Astrocyte of the hippocampus (primary cell): ENCODE results near the gene RCCD1.
"Not testable (repeated sequence)": the region's sequence is repeated elsewhere in the genome, so short reads cannot be mapped to it uniquely, and the experiment has no call there.

Source experiments
- DNase-seq: peaks from one replicate; pipeline ENCODE4 v3.0.0; 2011; ENCODE audit warnings: low read depth, low spot score

The RCCD1 gene, protein sequence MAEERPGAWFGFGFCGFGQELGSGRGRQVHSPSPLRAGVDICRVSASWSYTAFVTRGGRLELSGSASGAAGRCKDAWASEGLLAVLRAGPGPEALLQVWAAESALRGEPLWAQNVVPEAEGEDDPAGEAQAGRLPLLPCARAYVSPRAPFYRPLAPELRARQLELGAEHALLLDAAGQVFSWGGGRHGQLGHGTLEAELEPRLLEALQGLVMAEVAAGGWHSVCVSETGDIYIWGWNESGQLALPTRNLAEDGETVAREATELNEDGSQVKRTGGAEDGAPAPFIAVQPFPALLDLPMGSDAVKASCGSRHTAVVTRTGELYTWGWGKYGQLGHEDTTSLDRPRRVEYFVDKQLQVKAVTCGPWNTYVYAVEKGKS

DNA sequence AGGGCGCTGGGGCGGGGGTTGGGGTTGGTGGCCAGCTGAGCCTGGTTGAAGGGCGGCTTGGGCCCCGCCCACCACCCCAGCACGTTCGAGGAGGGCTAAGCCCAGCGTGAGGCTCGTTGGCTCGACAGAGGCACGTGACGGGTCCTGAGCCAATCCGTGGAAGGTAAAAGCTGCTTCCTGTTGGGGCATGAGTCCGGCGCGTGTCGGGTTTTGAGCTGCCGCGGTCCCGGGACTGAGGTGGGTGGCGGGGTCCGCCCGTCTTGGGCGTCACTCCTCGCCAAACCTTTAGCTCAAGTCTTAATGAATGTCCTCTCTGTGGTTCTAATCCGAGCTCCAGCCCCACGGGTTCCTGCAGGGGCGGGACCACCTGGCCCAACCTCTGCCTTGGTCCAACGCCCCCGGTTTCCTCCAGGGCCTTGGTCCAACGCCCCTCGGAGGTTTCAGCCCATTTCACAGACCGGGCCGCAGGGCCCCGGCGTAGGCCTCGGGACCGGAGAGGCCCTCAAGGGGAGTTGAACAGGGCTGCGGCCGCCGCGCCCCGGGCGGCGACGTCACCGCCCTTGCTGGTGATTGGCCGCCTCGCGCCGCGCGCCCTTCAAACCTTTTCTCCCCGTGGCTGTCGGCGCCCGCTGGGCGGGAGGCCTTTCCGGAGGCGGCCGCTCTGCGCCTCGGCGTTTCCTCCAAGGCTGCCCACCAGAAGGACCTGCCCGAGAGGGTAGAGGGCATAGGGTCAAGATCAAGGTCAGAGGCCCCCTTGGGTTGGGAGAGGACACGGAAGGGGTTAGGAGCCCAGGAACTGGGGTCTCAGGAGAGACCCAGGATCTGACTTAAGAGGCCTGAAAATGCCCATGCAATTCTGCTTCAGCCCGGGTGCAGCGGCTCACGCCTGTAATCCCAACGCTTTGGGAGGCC is at the start of gene RCCD1:
Gene RCCD1, plus strand, starts transcription at position 173 of the 912 bp plus-strand sequence. CDS start 1,851 bp downstream, outside the sequence.
- peak; percentile 97 for DNase-seq

DNA sequence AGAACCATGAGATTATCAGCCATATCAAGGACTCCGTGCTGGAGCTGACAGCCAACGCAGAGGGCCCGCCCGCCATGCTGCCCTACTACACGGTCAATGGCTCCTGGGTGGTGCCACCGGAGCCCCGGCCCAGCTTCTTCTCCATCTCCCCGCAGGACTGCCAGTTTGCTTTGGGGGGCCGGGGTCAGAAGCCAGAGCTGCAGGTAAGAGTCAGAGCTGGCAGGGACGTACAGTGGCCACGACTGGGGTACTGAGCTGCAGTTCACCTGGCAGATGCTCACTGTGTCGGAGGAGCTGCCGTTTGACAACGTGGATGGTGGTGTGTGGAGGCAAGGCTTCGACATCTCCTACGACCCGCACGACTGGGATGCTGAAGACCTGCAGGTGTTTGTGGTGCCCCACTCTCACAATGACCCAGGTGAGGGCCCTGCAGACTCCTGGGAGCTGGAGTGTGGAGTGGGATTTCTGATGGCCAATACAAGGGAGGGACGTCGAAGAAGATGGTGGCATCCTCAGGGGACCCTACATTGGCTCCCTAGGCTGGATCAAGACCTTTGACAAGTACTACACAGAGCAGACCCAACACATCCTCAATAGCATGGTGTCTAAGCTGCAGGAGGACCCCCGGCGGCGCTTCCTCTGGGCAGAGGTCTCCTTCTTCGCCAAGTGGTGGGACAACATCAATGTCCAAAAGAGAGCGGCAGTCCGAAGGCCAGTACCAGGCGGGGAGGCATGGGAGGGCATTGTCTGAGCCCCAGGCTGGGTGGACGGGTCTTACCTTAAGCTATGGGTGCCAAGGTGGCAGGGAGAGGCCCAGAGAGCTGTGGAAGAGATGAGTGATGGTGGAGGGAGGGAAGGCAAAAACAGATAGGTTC is 49.1 kb upstream of the RCCD1 start:
- DNase-seq = no peak

DNA sequence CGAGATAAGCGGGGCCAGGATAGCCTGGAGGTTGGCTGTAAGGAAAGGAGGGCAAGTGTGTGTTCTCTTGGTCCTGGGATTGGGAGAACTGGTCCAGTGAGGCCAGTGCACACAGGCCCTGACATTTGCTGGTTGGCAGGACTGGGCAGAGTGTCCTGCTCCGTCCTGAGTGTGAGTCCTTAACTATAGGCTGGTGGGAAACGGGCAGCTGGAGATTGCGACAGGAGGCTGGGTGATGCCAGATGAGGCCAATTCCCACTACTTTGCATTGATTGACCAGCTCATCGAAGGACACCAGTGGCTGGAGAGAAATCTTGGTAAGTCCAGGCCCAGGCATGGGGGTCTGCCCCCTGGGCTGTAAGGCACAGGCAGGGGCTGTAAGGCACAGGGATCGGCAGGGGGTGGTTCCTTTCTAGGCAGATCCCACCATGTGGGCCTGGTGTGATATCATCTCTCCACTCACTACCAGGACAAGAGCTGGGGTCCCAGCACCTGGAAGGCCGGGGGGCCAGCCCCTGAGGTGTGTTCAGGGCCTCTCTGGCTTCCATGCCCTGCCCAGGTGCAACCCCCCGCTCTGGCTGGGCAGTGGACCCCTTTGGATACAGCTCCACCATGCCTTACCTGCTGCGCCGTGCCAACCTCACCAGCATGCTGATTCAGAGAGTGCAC is 48.4 kb upstream of the RCCD1 start:
- no peak for DNase-seq

DNA sequence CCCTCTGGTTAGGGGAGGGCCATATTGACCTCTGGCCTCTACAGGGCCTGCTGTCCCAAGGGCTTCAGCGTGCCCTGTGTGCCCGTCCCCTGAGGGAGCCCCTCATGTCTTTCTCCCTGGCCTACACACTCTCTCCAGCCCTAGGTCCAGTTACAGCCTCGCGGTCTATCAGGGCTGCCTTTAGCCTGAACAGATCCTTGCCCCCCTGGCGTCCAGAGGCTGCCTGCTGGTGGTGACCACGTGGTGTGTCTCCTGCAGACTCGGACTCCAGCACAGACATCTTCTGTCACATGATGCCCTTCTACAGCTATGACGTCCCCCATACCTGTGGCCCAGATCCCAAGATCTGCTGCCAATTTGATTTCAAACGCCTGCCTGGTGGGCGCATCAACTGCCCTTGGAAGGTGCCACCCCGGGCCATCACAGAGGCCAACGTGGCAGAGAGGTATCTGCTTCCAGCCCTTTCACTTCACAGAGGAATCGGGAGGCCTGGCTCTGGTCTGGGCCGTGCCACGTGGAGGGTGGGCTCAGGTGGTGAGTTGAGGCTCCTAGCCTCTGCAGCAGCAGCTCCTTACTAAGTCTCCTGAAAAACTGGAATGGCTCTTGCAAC is 47.5 kb upstream of the RCCD1 start:
- no peak for DNase-seq

DNA sequence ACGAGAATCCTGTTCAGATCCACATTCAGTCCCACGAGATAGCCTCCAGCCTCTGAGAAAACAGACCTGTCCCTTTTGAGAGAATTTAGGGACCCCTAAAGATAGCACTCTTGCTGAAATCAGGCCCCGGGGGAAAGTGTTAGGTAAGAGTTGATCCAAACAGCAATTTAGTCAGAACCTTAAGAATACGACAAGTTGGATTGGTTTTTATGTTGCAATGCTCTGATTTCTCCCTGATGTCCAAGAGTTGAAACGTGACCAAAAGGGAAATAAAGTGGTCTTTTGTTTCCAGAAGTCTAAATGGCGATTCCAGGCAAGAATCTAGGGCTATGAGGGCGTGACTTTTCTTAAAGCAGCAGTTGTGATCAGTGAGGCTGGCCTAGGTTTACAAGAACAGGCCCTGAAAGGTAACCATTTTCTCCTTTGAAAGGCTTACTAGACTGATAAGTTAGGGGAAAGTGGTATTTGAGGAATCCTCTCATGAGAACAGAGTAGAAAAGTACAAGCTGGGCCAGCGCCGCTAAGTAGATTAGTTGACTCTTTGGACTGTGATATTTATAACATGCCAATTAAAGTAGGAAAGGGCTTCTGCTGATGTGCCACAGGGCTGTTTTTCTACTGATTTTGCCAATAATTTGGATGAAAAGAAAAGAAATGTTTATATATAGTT is 46.7 kb upstream of the RCCD1 start:
- DNase-seq = no peak

DNA sequence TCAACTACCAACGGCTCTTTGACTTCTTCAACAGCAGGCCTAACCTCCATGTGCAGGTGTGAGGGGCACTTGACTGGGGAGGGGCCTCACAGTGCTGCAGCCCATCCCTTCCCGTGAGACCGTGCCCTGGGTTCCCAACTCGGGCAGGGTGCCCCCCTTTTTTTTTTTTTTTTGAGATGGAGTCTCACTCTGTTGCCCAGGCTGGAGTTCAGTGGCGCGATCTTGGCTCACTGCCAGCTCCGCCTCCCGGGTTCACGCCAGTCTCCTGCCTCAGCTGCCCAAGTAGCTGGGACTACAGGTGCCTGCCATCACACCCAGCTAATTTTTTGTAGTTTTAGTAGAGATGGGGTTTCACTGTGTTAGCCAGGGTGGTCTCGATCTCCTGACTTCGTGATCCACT is 45.2 kb upstream of the RCCD1 start:
- DNase-seq = not testable (repeated sequence)

DNA sequence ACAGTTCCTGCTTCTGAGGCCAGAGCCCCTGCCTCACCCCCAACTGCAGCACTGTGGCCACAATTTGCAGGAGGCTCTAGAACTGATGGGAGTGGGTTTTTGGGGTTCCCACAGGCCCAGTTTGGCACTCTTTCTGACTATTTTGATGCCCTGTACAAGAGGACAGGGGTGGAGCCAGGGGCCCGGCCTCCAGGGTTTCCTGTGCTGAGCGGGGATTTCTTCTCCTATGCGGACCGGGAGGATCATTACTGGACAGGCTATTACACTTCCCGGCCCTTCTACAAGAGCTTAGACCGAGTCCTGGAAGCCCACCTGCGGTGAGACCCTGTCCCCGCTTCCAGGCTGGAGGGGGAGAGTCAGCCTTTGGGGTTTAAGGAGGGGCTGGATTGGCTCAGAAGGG is 44.7 kb upstream of the RCCD1 start:
- no peak for DNase-seq

DNA sequence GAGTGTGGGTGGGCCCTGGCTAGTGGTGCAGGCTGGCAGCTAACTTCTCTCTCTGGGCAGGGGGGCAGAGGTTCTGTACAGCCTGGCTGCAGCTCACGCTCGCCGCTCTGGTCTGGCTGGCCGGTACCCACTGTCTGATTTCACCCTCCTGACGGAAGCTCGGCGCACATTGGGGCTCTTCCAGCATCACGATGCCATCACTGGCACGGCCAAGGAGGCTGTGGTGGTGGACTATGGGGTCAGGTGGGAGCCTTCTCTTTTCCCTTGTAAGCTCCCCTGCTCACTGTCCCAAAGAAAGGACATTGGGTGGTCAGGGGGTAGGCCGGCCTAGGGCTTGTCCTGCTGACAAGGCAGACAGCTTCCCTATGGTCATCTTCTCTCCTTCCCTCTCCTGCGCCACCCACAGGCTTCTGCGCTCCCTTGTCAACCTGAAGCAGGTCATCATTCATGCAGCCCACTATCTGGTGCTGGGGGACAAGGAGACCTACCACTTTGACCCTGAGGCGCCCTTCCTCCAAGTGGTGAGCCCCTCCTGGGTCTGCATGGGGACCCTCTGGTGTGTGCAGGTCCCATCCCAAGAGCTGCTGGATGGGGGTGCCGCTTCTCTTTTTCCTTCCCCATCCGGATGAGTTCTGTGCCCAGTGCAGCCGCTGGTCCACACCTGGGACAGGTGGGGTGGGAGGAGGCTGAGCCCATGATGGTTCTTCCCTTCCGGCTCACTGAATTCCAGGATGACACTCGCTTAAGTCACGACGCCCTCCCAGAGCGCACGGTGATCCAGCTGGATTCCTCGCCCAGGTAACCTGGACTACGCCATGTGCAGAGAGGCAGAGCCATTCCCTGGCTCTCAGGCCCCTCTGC is 44.0 kb upstream of the RCCD1 start:
- DNase-seq = no peak

DNA sequence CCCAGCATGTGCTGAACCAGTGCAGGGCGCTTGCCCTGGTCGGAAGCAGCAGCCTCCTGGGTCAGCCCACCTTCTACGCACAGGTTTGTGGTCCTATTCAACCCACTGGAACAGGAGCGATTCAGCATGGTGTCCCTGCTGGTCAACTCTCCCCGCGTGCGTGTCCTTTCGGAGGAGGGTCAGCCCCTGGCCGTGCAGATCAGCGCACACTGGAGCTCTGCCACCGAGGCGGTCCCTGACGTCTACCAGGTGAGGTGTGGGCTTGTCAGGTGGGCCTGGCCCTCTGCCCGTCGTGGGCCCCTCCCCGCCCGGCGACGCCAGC is 43.4 kb upstream of the RCCD1 start:
- DNase-seq = no peak

DNA sequence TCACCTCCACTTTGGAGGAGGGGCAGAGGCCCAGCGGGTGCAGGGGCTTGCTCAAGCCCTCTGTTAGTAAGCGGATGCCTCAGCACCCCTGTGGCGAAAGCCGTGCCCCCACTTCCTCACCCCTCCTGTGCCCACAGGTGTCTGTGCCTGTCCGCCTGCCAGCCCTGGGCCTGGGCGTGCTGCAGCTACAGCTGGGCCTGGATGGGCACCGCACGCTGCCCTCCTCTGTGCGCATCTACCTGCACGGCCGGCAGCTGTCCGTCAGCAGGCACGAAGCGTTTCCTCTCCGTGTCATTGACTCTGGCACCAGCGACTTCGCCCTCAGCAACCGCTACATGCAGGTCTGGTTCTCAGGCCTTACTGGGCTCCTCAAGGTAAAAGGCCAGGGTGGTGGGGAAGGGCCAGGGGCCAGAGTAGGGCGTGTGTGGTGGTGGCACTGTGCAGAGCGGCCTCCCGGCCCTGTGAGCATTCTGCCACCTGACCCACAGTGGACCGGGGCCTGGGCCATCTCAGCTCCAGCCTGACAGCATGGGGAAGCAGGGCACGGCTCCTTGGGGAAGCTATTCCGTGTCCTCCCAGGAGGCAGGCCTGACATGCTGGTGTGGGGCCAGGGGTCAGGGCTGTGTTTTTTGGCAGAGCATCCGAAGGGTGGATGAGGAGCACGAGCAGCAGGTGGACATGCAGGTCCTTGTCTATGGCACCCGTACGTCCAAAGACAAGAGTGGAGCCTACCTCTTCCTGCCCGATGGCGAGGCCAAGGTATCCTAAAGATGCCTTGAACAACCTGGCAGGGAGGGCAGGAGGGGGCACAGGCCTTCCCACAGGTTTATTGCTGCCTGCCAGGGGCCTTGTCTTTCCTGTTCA is 42.5 kb upstream of the RCCD1 start:
- DNase-seq = no peak

DNA sequence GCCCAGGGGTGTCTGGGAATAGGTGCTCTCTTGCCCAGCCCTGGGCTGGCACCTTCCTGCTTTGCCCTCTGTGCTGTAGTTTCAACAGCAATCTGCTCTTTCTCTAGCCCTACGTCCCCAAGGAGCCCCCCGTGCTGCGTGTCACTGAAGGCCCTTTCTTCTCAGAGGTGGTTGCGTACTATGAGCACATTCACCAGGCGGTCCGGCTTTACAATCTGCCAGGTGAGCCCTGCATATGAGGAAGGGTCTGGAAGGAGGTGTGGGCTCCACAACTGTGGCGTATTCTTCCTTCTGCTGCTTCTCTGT is 42.0 kb upstream of the RCCD1 start:
- no peak for DNase-seq

DNA sequence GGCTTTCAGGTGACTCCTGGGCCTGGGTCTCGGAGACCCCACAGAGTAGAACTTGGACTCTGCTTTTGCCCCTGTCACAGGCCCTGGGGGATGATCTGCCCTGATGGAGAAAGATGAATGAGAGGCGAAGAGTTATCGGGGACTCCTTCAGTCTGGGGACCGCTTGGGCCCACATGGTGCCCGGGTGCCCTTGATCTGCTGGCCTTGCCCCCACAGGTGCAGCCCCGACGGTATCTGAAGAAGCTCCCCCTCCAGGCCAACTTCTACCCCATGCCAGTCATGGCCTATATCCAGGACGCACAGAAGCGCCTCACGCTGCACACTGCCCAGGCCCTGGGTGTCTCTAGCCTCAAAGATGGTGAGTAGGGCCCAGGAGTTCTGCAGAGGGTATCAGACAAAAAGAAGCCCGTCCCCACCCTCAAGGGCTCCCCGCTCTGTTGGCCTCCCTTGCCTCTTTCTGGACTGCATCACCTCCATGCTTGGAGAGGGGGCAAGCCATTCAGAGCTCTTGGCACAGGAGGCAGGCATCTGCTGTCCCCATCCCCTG is 41.2 kb upstream of the RCCD1 start:
- no peak for DNase-seq

DNA sequence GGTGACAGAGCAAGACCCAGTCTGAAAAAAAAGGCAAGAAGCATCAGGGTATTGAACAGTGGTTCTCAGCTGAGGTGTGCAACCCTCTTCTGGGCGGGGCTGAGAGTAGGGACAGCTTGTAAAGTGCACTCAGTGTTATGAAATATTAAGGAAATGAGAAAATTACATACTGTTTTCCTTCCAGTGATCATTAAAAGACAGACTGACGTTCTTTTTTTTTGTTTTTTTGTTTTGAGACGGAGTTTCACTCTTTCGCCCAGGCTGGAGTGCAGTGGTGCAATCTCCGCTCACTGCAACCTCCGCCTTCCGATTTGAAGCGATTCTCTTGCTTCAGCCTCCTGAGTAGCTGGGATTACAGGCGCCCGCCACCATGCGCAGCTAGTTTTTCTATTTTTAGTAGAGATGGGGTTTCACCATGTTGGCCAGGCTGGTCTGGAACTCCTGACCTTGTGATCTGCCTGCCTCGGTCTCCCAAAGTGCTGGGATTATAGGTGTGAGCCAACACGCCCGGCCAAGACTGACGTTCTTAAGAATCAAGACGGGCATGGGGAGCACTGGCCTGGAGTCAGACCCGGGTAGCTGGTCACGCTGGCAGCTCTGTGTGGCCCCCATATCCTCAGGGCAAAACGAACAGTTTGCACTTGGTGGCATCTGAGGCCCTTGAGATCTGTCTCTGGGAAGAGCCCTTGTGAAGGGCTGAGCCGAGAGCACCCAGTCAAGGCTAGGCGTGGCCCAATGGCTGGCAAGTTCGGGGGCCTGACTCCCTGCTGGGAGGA is 40.2 kb upstream of the RCCD1 start:
- DNase-seq = no peak

DNA sequence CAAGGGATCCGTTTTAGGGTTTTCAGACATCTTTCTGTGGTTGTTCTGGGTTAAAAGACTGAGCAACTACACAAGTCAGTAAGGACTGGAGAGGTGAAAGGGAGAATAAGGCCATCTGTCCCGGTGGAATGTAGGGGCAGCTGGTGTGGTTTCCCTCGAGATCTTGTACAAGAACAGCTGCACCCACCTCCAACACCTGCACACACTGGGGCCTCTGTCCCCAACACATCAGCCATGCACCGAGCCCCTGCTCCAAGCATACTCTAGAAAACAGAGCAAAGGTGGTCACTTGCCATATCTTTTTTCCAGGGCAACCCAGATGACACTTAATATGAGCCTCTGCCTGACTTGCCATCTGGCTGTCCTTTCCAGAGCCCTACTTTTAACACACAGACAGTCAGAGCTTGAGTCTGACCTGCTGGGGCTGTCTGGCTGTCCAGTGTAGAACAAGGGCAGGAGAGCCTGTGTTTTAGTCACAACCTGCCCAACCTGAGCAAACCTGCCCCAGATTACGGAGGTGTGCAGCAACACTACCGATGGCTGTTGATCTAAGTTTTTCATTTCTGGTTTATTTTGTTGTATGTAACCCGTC is 39.4 kb upstream of the RCCD1 start:
- no peak for DNase-seq

DNA sequence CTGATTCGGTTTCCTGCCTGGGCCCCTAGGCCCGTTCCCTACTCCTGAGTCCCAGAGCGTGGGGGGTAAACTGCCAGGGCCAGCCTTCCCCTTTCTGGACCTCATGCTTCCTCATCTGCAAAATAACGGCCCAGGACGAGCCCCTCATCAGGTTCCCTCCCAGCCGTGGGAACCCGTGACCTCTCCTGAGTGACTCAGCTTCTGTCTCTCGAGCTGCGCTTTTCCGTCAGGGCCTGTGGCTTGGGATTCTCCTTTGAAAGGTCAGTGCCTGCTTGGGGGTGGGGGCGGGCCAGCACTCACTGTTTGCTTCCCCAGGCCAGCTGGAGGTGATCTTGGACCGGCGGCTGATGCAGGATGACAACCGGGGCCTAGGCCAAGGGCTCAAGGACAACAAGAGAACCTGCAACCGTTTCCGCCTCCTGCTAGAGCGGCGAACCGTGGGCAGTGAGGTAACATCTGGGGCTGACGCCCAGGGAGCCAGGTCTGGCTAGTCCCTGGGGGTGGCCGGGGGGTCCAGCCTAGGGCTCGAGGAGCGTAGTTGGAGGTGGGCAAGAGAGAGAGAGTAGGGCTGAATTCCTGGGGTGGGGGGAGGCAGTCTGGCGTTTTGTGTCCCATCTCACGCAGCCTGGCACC is 38.8 kb upstream of the RCCD1 start:
- DNase-seq = no peak

DNA sequence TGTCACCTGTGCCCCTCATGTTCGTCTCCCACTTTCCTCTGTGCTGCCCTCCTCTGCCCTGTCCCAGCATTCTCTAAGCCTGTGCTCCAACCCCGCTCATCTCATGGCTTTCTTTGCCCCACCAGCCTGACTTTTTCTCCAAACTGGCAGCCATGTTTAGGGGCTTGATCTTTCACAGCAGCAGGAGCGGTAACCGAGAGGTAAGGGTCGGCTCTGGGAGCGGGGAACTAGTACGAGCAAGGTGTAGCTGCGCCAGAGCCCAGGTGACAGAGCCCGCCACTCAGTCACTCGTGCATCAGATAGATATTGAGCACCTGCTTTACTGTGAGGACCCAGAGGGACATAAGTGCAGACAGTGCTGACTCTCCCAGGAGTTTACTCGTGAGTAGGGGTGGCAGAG is 38.2 kb upstream of the RCCD1 start:
- DNase-seq = no peak

DNA sequence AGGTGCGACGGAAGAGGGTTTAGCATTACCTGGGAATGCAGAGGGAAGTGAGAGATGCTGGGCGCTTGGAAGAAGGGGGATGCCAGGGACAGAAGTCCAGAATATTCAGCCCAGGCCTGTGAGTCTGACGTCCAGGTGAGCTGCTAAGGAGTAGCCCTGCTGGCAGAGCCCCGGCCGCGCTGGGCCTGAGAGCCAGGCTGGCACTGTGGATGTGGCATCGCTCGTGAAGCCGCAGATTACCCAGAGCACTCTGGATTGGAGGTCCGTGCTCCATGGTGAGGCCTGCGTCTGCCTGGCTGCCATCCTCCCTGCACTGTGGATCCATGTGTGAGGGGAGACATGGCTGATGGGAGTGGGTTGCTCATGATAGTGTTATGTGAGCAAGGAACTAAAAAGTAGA is 37.1 kb upstream of the RCCD1 start:
- no peak for DNase-seq
